HepG2 (cell line): ENCODE results near the gene TUT1. TPM values are rescaled to one million over a fixed set of nuclear protein-coding genes. Genes with fewer than 3 reads are reported as not detected.

Experiments
- GATA4 ChIP-seq: sonication (generic); IDR thresholded peaks from 2 replicates; pipeline ENCODE4 v1.6.1; 2016; ENCODE audit warnings: antibody characterized with exemption, low read depth, borderline replicate concordance
- HNRNPLL ChIP-seq: fragments of 200-400 bp; formaldehyde crosslinking; IDR thresholded peaks from 2 replicates; pipeline ENCODE4 v1.6.1; 2017; ENCODE audit warnings: mild to moderate bottlenecking, low read depth, low read length; ENCODE audit not compliant: poor library complexity, severe bottlenecking
- MEIS1 ChIP-seq: sonication (generic); formaldehyde crosslinking; IDR thresholded peaks from 2 replicates; pipeline ENCODE4 v1.9.0; 2021; ENCODE audit warnings: mild to moderate bottlenecking, missing genetic modification reagents, moderate library complexity, borderline replicate concordance
- RBM22 ChIP-seq: fragments of 200-400 bp; formaldehyde crosslinking; optimal IDR thresholded peaks from 2 replicates; pipeline ENCODE3; 2017; ENCODE audit warnings: mild to moderate bottlenecking, low read length, moderate library complexity
- SRSF4 ChIP-seq: fragments of 200-400 bp; formaldehyde crosslinking; IDR thresholded peaks from one replicate; pipeline ENCODE4 v1.6.1; 2018; ENCODE audit warnings: mild to moderate bottlenecking, low read depth, low read length, moderate library complexity; ENCODE audit not compliant: poor library complexity, severe bottlenecking
- ZNF207 ChIP-seq: fragments of 450-650 bp; IDR thresholded peaks from 2 replicates; pipeline ENCODE4 v1.6.1; 2016; ENCODE audit warnings: antibody characterized with exemption, borderline replicate concordance
- ZNF234 ChIP-seq: sonication (generic); formaldehyde crosslinking; conservative IDR thresholded peaks from 2 replicates; pipeline ENCODE4 v1.5.1; 2020; ENCODE audit warnings: mild to moderate bottlenecking, missing genetic modification reagents
- ZNF260 ChIP-seq: sonication (generic); formaldehyde crosslinking; IDR thresholded peaks from 2 replicates; pipeline ENCODE4 v1.4.0; 2020; ENCODE audit warnings: missing genetic modification reagents, low read depth, mild to moderate bottlenecking, borderline replicate concordance
- ZNF552 ChIP-seq: sonication (generic); formaldehyde crosslinking; IDR thresholded peaks from 2 replicates; pipeline ENCODE4 v1.9.0; 2022; ENCODE audit warnings: missing genetic modification reagents, mild to moderate bottlenecking, borderline replicate concordance
- ZNF556 ChIP-seq: sonication (generic); formaldehyde crosslinking; IDR thresholded peaks from 2 replicates; pipeline ENCODE4 v1.4.0; 2020; ENCODE audit warnings: mild to moderate bottlenecking, missing genetic modification reagents, borderline replicate concordance
- ZNF670 ChIP-seq: sonication (generic); formaldehyde crosslinking; IDR thresholded peaks from 2 replicates; pipeline ENCODE4 v1.8.0; 2022; ENCODE audit warnings: mild to moderate bottlenecking, missing genetic modification reagents, borderline replicate concordance
- ZNF678 ChIP-seq: sonication (generic); formaldehyde crosslinking; IDR thresholded peaks from 2 replicates; pipeline ENCODE4 v1.4.0; 2020; ENCODE audit warnings: mild to moderate bottlenecking, missing genetic modification reagents
- polyA plus RNA-seq, 8 experiments: library from polyadenylated mRNA; depleted of rRNA in 3 of 8; stranded (reverse) in 7 of 8; unstranded in 1 of 8; fragments of >200 nt; fragmentation: Illumina TruSeq in 4 of 8; extraction: Trizol in 4 of 8; gene quantifications; 2 replicates each; pipeline versions ENCODE4 v1.2.1 to v1.2.3, GENCODE V29; 2011 to 2016; ENCODE audit warnings: low read depth in 4 of 8, missing spikeins in 1 of 8, mixed read lengths in 1 of 8; ENCODE audit not compliant: insufficient read depth in 1 of 8
- total RNA-seq, 5 experiments: library from RNA; depleted of rRNA; stranded (reverse); fragments of >200 nt; fragmentation: Illumina TruSeq; extraction: Trizol; gene quantifications; 2 replicates each; pipeline ENCODE4 v1.2.3, GENCODE V29; 2016; ENCODE audit warnings: low read depth in 1 of 5
- TF ChIP-seq, protein P1 (sequence below): sonication (generic); formaldehyde crosslinking; IDR thresholded peaks from 2 replicates; pipeline ENCODE4 v1.5.0; 2020; ENCODE audit warnings: mild to moderate bottlenecking, missing genetic modification reagents
- TF ChIP-seq, protein P2 (sequence below): sonication (generic); formaldehyde crosslinking; IDR thresholded peaks from 2 replicates; pipeline ENCODE4 v1.4.0; 2020; ENCODE audit warnings: missing genetic modification reagents, borderline replicate concordance
- TF ChIP-seq, protein P3 (sequence below): sonication (generic); formaldehyde crosslinking; IDR thresholded peaks from 2 replicates; pipeline ENCODE4 v1.9.0; 2022; ENCODE audit warnings: missing genetic modification reagents, mild to moderate bottlenecking, borderline replicate concordance
- TF ChIP-seq, protein P4 (sequence below): IDR thresholded peaks from 2 replicates; pipeline ENCODE4 v1.6.1; 2016; ENCODE audit warnings: control low read depth
- TF ChIP-seq, protein P5 (sequence below): sonication (generic); formaldehyde crosslinking; conservative IDR thresholded peaks from 2 replicates; pipeline ENCODE4 v1.4.0; 2020; ENCODE audit warnings: missing genetic modification reagents
- TF ChIP-seq, protein P6 (sequence below): sonication (generic); formaldehyde crosslinking; IDR thresholded peaks from 2 replicates; pipeline ENCODE4 v1.4.0; 2020; ENCODE audit warnings: mild to moderate bottlenecking, missing genetic modification reagents

Gene TUT1
- total and polyA plus RNA-seq, 2 of the 13 experiments (the other 11 are each of a cell fraction or from before 2014, with no cell fraction given): 9.7 to 14.3 TPM

DNA sequence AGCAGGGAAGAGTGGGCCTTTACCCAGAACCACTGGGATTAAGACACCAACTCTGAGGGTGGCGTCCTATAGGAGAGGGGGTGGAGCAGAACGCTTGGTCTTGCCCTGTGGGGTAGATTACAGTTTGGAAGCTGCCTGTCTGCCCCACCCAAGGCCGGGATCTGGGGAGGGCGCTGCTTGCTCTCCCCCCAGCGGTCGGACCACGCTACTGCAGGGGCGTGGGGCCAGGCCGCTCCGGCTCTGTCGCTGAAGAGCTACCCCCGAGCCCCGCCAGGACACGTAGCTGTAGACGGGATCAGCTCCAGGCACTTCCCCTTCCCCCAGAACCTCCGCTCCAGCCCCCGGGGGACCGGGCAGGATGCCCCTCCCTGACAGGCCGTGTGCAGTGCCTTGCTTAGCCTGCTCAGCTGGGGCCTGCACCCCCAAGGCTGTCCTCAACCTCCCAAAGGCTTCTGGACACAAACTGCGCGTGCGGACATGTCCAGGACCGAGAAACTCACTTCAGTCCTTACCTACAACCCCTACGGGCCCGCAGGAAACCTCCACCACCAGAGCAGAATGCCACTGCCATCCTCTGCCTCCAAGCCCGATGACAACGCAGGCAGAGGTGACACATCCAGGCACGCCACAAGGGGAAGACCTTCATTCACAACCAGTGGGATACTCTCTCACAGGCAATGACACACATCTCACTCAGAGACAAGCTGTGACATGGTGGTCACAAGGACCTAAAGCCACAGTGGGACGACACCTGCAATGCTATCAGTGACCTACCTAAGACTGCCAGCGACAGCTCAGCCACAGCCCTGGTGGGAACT is 48.4 kb downstream of the TUT1 start (continued):
- TF ChIP-seq, protein P1, sequence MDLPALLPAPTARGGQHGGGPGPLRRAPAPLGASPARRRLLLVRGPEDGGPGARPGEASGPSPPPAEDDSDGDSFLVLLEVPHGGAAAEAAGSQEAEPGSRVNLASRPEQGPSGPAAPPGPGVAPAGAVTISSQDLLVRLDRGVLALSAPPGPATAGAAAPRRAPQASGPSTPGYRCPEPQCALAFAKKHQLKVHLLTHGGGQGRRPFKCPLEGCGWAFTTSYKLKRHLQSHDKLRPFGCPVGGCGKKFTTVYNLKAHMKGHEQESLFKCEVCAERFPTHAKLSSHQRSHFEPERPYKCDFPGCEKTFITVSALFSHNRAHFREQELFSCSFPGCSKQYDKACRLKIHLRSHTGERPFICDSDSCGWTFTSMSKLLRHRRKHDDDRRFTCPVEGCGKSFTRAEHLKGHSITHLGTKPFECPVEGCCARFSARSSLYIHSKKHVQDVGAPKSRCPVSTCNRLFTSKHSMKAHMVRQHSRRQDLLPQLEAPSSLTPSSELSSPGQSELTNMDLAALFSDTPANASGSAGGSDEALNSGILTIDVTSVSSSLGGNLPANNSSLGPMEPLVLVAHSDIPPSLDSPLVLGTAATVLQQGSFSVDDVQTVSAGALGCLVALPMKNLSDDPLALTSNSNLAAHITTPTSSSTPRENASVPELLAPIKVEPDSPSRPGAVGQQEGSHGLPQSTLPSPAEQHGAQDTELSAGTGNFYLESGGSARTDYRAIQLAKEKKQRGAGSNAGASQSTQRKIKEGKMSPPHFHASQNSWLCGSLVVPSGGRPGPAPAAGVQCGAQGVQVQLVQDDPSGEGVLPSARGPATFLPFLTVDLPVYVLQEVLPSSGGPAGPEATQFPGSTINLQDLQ (CRISPR knock-in tag): no peak
- TF ChIP-seq, protein P2, sequence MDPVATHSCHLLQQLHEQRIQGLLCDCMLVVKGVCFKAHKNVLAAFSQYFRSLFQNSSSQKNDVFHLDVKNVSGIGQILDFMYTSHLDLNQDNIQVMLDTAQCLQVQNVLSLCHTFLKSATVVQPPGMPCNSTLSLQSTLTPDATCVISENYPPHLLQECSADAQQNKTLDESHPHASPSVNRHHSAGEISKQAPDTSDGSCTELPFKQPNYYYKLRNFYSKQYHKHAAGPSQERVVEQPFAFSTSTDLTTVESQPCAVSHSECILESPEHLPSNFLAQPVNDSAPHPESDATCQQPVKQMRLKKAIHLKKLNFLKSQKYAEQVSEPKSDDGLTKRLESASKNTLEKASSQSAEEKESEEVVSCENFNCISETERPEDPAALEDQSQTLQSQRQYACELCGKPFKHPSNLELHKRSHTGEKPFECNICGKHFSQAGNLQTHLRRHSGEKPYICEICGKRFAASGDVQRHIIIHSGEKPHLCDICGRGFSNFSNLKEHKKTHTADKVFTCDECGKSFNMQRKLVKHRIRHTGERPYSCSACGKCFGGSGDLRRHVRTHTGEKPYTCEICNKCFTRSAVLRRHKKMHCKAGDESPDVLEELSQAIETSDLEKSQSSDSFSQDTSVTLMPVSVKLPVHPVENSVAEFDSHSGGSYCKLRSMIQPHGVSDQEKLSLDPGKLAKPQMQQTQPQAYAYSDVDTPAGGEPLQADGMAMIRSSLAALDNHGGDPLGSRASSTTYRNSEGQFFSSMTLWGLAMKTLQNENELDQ (CRISPR knock-in tag): no peak
- TF ChIP-seq, protein P3, sequence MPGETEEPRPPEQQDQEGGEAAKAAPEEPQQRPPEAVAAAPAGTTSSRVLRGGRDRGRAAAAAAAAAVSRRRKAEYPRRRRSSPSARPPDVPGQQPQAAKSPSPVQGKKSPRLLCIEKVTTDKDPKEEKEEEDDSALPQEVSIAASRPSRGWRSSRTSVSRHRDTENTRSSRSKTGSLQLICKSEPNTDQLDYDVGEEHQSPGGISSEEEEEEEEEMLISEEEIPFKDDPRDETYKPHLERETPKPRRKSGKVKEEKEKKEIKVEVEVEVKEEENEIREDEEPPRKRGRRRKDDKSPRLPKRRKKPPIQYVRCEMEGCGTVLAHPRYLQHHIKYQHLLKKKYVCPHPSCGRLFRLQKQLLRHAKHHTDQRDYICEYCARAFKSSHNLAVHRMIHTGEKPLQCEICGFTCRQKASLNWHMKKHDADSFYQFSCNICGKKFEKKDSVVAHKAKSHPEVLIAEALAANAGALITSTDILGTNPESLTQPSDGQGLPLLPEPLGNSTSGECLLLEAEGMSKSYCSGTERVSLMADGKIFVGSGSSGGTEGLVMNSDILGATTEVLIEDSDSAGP (CRISPR knock-in tag): peak; percentile 78; the same call in 1 of the 2 replicates
- TF ChIP-seq ZNF207 (no peak), ZNF260 (0 out of 2 replicates have a peak, but pooled peaks have one; percentile 29), ZNF234 (CRISPR knock-in tag) (no peak), MEIS1 (CRISPR knock-in tag) (peak; percentile 49; the same call in 1 of the 2 replicates), ZNF670 (no peak), RBM22 (no peak), ZNF552 (CRISPR knock-in tag) (no peak), ZNF556 (0 out of 2 replicates have a peak, but pooled peaks have one; percentile 26), ZNF678 (CRISPR knock-in tag) (no peak), SRSF4 (no peak), GATA4 (no peak), HNRNPLL (peak; percentile 38)
- TF ChIP-seq, protein P4, sequence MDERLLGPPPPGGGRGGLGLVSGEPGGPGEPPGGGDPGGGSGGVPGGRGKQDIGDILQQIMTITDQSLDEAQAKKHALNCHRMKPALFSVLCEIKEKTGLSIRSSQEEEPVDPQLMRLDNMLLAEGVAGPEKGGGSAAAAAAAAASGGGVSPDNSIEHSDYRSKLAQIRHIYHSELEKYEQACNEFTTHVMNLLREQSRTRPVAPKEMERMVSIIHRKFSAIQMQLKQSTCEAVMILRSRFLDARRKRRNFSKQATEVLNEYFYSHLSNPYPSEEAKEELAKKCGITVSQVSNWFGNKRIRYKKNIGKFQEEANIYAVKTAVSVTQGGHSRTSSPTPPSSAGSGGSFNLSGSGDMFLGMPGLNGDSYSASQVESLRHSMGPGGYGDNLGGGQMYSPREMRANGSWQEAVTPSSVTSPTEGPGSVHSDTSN (CRISPR knock-in tag): no peak
- TF ChIP-seq, protein P5, sequence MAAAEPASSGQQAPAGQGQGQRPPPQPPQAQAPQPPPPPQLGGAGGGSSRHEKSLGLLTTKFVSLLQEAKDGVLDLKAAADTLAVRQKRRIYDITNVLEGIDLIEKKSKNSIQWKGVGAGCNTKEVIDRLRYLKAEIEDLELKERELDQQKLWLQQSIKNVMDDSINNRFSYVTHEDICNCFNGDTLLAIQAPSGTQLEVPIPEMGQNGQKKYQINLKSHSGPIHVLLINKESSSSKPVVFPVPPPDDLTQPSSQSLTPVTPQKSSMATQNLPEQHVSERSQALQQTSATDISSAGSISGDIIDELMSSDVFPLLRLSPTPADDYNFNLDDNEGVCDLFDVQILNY (CRISPR knock-in tag): no peak
- TF ChIP-seq, protein P6, sequence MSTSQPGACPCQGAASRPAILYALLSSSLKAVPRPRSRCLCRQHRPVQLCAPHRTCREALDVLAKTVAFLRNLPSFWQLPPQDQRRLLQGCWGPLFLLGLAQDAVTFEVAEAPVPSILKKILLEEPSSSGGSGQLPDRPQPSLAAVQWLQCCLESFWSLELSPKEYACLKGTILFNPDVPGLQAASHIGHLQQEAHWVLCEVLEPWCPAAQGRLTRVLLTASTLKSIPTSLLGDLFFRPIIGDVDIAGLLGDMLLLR (CRISPR knock-in tag): no peak
